Body of pancreas (tissue), 4 donors: ENCODE data around the gene PRRG4. TPM values are rescaled to one million over a fixed set of nuclear protein-coding genes. Genes with fewer than 3 reads are reported as not detected.

Experiments used
- ATAC-seq: fragments of 150-250 bp; one replicate; pipeline ENCODE4 v1.9.1; 2016
- DNase-seq, 4 donors: peaks; one replicate each; pipeline ENCODE4 v3.0.0-alpha.2; 2019
- H3K27ac ChIP-seq, 4 donors: fragments of 200-600 bp; sonication (generic); 1 replicate in 3 of 4; 2 replicates in 1 of 4; pipeline versions ENCODE4 v1.5.1 to v1.6.1; 2016 to 2019; ENCODE audit warnings: mild to moderate bottlenecking in 1 of 4, mixed read lengths in 1 of 4, moderate library complexity in 1 of 4
- H3K27me3 ChIP-seq, 2 donors: fragments of 200-600 bp; sonication (generic); one replicate each; pipeline ENCODE4 v1.6.0; 2016; ENCODE audit warnings: mild to moderate bottlenecking in 1 of 2
- H3K36me3 ChIP-seq, 2 donors: fragments of 200-600 bp; sonication (generic); replicated peaks in 1 of 2; 2 replicates each; pipeline ENCODE4 v1.5.1; 2016; ENCODE audit warnings: low read depth in 2 of 2; ENCODE audit not compliant: insufficient read depth in 1 of 2
- H3K4me1 ChIP-seq: fragments of 200-600 bp; sonication (generic); one replicate; pipeline ENCODE4 v1.6.0; 2016
- H3K4me3 ChIP-seq, 2 donors: fragments of 200-600 bp; sonication (generic); 1 replicate in 1 of 2; 2 replicates in 1 of 2; pipeline ENCODE4 v1.5.1; 2016 to 2019
- H3K9me3 ChIP-seq, 3 donors: fragments of 200-600 bp; sonication (generic); 1 replicate in 2 of 3; 2 replicates in 1 of 3; pipeline ENCODE4 v1.5.1; 2016
- CTCF ChIP-seq, 7 experiments: fragments of 450-650 bp in 4 of 7; fragments of 200-600 bp in 3 of 7; sonication (generic) in 3 of 7; IDR thresholded peaks; one replicate each; pipeline ENCODE4 v1.5.1; 2016 to 2019; ENCODE audit warnings: antibody characterized with exemption in 7 of 7
- POLR2A ChIP-seq, 3 donors: fragments of 450-650 bp; IDR thresholded peaks; one replicate each; pipeline ENCODE4 v1.6.1; 2016; ENCODE audit warnings: antibody characterized with exemption in 3 of 3, mild to moderate bottlenecking in 2 of 3
- WGBS, 2 donors: methylation state at CpG; one replicate each; pipeline ENCODE4 v1.1.5; 2017; 5-methylcytosine and 5-hydroxymethylcytosine counted together
- intact Hi-C: fragments of 100-400 bp; cut with DNase I; formaldehyde crosslinking; loops from one replicate; pipeline ENCODE4 v1.15.1; 2023
- total RNA-seq, 2 donors: library from RNA; depleted of rRNA; stranded (reverse); fragments of >200 nt; gene quantifications; one replicate each; pipeline ENCODE4 v1.1.0, GENCODE V29; 2016

PRRG4 gene
- total RNA-seq, 2 donors from 2014 or later: 2.3 to 5.7 TPM

- TF ChIP-seq POLR2A (IDR thresholded peaks at IDR 0.05): no peak
- no peak for TF ChIP-seq CTCF (IDR thresholded peaks at IDR 0.05)
- intact Hi-C loops: no loop called here
- Histone ChIP-seq H3K4me1 (no peaks in the 10 kb centered on the region), H3K27me3 (no peaks in the 10 kb centered on the region), H3K27ac (no peak overlapping the region), H3K36me3 (peaks cover 0 to 2% of the 10 kb centered on the region in 2 donors), H3K9me3 (no peaks in the 10 kb centered on the region), H3K4me3 (no peak overlapping the region)
- ATAC-seq (no peak), DNase-seq (no peak)
- 51 to 73% methylated on average over 3 of the region's 3 CpGs for whole genome bisulfite sequencing, 2 donors
These were observed 13.8 kb downstream of the PRRG4 start for GRCh38 chr11:32843544-32843943.

GRCh38 chr11:32847511-32847910 is 17.8 kb downstream of the PRRG4 start:
- TF ChIP-seq POLR2A (IDR thresholded peaks at IDR 0.05): no peak
- no peak for TF ChIP-seq CTCF (IDR thresholded peaks at IDR 0.05)
- Histone ChIP-seq H3K4me3 (no peak overlapping the region), H3K4me1 (no peaks in the 10 kb centered on the region), H3K9me3 (no peaks in the 10 kb centered on the region), H3K27me3 (no peaks in the 10 kb centered on the region), H3K27ac (no peak overlapping the region), H3K36me3 (peaks cover 0 to 2% of the 10 kb centered on the region in 2 donors)
- intact Hi-C loops: no loop called here
- DNase-seq: no peak
- ATAC-seq: no peak
- 82 to 94% methylated on average over 2 of the region's 2 CpGs for WGBS, 2 donors

GRCh38 chr11:32849761-32850160 is 20.0 kb downstream of the PRRG4 start:
- Histone ChIP-seq H3K4me1 (no peaks in the 10 kb centered on the region), H3K4me3 (no peak overlapping the region), H3K9me3 (no peaks in the 10 kb centered on the region), H3K27ac (no peak overlapping the region), H3K27me3 (no peaks in the 10 kb centered on the region), H3K36me3 (no peaks in the 10 kb centered on the region)
- ATAC-seq (no peak), DNase-seq (no peak)
- WGBS, 2 donors: 78 to 97% methylated on average over 1 of the region's 1 CpG
- intact Hi-C loops: no loop called here
- no peak for TF ChIP-seq CTCF (IDR thresholded peaks at IDR 0.05)
- no peak for TF ChIP-seq POLR2A (IDR thresholded peaks at IDR 0.05)

GRCh38 chr11:32851251-32851650 is 21.5 kb downstream of the PRRG4 start:
- H3K4me1 ChIP-seq: no peaks in the 10 kb centered on the region
- no peak overlapping the region for H3K27ac ChIP-seq
- ATAC-seq (no peak), DNase-seq (no peak)
- intact Hi-C loops: no loop called here
- no peaks in the 10 kb centered on the region for H3K9me3 ChIP-seq
- H3K27me3 ChIP-seq: no peaks in the 10 kb centered on the region
- H3K36me3 ChIP-seq: no peaks in the 10 kb centered on the region
- no peak overlapping the region for H3K4me3 ChIP-seq
- TF ChIP-seq CTCF (IDR thresholded peaks at IDR 0.05): no peak
- TF ChIP-seq POLR2A (IDR thresholded peaks at IDR 0.05): no peak
- whole genome bisulfite sequencing, 2 donors: 80 to 88% methylated on average over 1 of the region's 1 CpG

GRCh38 chr11:32852207-32852606 is 22.5 kb downstream of the PRRG4 start:
- no peak for TF ChIP-seq POLR2A (IDR thresholded peaks at IDR 0.05)
- TF ChIP-seq CTCF (IDR thresholded peaks at IDR 0.05): no peak
- no peaks in the 10 kb centered on the region for H3K36me3 ChIP-seq
- no peak for ATAC-seq
- no peaks in the 10 kb centered on the region for H3K9me3 ChIP-seq
- H3K27ac ChIP-seq: no peak overlapping the region
- DNase-seq: no peak
- intact Hi-C loops: no loop called here
- H3K27me3 ChIP-seq: no peaks in the 10 kb centered on the region
- 70 to 85% methylated on average over 4 of the region's 4 CpGs for WGBS, 2 donors
- H3K4me3 ChIP-seq: no peak overlapping the region
- H3K4me1 ChIP-seq: no peaks in the 10 kb centered on the region
